Activated T-helper 9 cell treated with anti-CD3 and anti-CD28 coated beads, Interleukin-2, amount 50 U/mL, for 16 hours (primary cell): ENCODE results near the gene HES7.
A peak's percentile ranks its signal among the peaks of the same experiment; 100 is the strongest.

Experiments used
- DNase-seq: peaks from one replicate; pipeline ENCODE4 v3.0.0-alpha.2; 2020; ENCODE audit warnings: low read depth

Gene HES7

DNA sequence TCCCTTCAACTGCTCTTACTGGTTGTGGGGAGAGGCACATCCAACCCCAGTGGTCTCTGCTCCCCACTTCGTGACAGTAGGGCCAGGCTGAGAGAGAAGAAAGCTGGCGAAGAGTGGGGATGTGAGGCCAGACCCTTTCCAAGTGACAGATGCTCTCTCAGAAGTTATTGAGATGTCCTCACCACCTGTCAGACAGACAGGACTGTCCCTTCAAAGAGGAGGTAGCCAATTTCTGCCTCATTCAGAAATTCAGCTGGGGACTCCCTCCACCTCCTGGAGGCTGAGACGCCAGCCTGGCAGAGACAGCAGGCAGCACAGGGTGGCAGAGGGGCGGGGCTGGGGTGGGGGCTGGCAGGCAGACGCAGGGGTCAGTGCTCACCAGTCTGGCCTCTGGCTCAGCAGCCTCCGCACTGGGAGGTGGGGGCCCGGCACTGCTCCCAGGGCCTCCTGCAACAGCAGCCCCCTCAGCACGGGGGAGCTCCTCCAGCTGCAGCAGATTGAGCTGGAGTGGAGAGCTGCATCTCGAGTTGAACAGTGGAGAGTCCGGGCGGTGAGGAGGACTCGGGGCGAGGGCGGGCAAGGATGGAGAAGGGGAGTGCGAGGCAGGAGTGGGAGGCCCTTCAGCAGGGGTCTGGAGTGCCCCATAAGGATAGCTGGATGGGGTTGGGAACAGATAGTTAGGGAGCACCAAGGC is 19.1 kb upstream of the HES7 start:
- no peak for DNase-seq

- DNase-seq, result no peak
Observed at GRCh38 chr17:8142158-8142886, 18.4 kb upstream of the HES7 start.

GRCh38 chr17:8141741-8142140 is 17.8 kb upstream of the HES7 start:
- no peak for DNase-seq

DNA sequence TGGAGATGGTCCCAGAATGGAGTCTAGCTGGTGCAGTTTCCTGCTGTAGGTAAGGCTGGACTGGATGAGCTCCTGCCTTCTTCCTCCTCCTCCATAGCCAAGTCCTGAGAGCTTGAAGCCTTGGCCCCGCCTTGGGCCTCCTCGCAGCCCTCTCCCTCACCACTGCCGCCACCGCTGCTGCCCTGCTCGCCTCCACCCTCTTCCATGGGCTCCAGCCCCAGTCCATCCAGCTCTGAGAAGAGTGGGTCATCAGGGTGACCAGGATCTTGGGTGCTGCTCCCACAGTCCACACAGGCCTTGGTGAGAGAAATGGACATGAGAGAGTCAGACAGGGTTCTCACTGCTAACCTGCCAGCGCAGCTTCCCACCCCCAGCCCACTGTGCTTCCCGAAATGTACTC is 17.1 kb upstream of the HES7 start:
- DNase-seq, result no peak

DNA sequence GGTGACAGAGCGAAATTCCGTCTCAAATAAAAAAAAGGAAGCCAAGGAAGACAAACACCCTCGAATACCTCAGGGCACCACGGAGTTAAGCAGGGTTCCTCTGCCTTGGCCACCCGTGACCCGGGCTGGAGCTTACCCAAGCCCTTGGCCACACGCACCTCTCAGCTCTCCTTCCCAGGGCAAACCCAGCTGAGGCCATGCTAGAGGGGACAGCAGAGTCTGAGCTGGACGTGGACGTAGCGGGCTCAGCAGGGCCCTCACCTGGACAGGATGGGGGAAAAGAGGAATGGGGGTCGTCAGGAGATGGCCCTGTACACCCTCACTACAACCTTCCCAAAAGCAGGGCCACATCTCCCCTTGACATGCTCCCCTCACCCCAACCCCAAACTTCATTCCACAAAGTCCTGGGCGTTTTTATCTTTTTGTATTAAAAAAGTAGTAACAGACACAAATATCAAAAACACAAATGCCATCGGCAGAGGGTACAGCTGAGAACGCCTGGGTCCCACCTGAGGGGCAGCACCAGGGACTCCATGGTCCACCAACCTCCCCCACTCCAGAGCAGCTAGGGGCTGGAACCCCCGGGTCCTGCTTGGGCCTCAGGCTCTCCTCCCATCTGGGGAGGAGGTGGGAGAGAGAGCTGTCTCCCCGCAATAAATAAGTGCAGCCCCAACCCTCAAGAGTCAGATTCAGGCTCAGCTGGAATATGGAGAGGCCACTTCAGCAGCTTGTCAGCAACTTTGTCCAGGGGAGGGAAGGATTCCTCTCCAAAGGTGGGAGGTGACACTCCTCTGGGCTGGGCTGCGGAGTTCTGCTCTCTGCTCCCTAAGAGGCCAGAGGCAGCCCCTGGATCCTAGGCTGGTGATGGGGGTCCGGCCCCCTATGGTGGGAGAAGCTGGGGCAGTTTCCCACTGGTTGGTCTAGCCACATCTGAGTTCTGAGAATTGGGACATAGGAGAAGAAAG is 16.4 kb upstream of the HES7 start:
- no peak for DNase-seq

DNA sequence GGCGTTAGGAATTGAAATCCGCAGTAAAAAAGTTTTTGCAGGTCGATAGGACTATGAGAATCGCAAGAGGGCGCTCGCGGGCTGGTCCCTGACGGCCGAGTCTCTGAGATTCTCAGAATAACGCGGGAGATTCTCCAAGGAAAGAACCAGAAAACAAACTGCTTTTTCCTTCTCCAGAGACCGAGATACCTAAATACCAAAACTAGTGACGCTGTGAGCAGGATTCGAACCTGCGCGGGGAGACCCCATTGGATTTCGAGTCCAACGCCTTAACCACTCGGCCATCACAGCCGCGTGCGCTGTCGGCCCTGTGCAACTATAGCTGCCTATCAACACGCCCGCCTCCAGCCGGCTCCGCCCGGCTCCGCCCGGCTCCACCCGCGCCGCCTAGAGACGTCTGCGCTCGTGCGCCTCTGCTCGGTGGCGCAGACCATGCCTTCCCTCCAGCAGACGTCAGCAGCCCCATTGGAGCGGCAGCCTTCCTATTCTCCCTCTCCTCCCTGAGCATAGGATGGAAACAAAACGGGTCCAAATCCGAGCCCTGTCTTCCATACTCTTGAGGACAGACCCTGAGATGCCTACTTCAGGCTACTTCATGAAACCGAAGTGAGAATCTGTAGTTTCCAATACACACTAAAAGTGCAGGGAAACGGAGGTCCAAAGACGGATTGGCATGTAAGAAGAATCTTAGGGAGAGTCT is 14.9 kb upstream of the HES7 start:
- peak; percentile 91 for DNase-seq

GRCh38 chr17:8138374-8138671 is 14.4 kb upstream of the HES7 start:
- DNase-seq, result no peak

GRCh38 chr17:8137645-8138373 is 13.9 kb upstream of the HES7 start:
- no peak for DNase-seq

DNA sequence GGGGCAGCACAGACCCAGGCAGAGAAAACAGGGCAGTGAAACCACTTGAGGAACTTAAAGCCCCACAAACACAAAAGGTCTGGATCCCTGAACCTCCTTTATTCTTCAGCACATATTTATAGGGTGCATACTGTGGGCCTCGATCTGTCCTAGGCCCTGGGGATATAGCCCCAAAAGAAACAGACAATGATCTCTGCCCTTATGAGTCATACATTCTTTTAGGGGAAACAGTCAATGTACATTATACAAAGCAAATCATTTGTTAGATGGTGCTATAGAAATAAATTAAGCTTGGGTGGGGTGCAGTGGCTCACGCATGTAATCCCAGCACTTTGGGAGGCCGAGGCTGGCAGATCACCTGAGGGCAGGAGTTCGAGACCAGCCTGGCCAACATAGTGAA is 10.0 kb upstream of the HES7 start:
- DNase-seq, result no peak

- DNase-seq, result no peak
Observed at GRCh38 chr17:8133399-8133798, 9.5 kb upstream of the HES7 start.

DNA sequence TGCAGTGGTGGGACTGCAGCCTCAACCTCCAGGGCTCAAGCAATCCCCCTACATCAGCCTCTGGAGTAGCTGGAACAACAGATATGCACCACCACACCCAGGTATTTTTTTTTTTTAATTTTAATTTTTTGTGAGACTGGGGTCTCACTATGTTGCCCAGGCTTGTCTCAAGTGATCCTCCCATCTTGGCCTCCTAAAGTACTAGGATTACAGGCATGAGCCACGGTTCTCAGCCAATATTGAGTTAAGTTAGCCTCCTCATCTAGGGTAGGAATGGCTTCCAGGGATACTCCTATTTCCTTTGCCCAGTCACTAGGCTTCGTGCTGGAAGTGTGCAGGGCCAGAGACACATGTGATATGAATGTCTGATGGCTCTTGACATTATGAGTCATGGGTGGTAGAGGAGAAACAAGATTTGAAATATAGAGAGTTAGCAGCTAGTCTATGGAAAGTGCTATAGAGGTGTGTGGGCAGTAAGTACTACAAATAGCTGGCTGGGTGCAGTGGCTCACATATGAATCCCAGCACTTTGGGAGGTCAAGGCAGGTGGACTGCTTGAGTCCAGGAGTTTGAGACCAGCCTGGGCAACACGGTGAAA is 8.0 kb upstream of the HES7 start:
- DNase-seq, result no peak

DNA sequence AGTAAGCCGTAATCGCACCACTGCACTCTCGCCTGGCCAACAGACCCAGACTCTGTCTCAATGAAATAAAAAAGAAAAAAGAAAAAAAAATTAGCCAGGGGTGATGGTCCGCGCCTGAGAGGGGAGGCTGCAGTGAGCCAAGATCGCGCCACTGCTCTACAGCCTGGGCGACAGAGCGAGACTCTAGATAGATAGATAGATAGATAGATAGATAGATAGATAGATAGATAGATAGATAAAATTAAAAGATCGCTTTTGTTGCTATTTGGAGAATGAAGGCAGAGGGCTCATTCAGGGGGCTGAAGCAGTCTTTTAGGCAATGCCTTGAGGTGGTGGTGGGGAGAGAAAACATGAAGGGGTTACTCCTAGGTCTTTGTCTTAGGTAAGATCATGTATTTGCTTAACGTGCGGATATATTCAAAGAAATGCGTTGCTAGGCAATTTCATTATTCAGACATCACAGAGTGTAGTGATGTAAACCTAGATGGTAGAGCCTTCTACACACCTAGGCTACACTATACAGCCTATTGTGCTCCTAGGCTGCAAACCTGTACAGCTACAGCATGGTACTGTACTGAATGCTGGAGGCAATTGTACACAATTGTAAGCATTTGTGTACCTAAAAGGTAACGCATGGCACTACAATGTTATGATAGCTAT is 4.3 kb upstream of the HES7 start:
- DNase-seq, result no peak

- DNase-seq, result no peak
Observed at GRCh38 chr17:8126491-8127066, 2.7 kb upstream of the HES7 start.

DNA sequence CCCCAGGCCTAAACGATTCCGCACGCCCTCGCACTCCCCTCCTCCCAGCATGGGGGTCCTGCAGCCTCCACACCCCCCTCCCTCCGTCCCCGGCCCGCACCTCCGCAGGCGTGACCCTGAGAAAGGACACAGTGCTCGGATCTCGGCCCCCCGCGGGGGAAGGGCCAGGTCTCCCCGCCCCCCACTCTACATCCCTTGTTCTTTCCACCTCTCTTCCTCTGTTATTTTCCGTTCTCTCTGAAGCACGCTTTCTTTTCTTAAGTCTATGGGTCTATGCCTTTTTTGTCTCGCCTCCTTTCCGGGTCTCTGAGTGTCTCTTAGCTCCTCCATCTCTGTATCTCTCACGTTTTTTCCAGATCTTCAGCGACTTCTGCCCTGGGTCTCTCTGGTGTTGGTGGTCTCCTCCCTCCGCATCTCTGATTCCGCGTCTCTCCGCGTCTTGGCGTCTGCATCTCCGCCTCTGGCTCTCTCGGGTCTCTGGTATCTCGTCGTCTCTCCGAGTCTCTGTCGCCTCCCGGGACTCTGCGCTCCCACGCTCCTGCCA is 2.1 kb upstream of the HES7 start:
- no peak for DNase-seq

DNA sequence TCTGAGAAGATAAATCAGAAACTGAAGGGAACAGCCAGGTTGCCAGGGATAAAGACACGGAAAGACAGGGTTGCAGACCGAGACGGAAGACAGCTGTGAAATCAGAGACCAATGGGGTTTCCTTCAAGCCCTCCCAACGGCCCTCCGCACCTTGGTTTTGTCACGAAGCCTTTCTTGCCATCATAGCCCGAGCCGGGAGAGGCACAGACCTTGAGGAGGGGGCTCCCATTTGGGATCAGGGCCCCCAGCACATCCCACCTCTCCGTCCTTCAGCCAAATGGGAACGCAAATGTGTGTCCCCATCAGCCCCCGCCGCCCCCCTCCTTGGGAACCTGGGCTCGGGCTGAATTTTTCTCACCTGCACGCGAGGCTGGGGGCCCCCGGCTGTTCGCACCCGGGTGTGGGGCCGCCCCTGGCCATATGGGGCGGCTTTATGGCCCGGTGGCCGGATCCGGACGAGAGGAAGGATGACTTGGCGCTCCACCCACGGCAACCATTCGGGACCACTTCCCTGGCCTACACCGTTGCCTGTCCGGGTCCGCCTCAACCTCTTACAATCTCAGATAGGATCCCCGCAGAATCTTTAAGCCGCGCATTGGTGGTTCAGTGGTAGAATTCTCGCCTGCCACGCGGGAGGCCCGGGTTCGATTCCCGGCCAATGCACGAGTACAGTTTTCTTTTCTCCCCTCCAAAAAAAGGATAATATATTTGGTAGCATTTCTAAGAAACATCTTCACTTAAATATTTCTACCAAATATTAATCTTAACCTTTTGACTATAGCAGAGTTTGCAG is 1.4 kb upstream of the HES7 start:
- DNase-seq, result peak; percentile 80

DNA sequence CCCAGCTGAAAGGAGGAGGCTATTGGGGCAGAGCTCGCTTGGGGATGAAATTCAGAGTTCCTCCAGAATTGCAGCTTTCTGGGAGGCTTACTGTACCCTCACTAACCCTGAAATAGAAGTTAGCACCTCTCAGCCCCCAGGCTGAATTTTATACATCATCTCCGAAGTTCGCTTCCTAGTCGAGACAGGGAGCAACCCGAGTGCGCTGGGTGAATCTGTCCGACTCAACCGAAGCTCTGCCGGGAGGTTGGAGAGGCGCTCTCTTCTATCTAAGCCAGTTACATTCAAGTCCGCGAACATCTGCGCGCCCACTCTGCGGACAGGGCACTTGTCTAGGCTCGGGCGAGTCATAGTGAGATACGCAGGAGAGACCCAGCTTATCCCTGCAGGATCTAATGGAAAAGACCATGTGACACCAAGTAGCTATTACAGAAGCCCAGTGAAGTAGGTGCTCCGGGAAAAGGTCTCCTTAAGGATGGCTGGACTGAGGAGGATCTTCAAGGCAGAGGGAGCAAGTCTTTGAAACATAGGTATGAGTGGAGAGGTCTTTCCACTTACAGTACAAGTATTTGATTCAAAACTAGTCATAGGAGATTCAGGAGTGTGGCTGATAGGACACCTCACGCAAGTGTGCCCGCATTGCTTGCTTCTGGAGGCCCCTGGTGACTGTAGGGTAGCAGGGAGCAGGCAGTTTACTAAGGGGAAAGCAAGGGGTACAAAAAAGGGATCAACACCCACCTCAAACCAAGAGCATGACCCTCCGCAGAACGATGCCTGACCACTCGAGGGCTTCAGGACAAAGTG is 646 bp upstream of the HES7 start:
- no peak for DNase-seq

DNA sequence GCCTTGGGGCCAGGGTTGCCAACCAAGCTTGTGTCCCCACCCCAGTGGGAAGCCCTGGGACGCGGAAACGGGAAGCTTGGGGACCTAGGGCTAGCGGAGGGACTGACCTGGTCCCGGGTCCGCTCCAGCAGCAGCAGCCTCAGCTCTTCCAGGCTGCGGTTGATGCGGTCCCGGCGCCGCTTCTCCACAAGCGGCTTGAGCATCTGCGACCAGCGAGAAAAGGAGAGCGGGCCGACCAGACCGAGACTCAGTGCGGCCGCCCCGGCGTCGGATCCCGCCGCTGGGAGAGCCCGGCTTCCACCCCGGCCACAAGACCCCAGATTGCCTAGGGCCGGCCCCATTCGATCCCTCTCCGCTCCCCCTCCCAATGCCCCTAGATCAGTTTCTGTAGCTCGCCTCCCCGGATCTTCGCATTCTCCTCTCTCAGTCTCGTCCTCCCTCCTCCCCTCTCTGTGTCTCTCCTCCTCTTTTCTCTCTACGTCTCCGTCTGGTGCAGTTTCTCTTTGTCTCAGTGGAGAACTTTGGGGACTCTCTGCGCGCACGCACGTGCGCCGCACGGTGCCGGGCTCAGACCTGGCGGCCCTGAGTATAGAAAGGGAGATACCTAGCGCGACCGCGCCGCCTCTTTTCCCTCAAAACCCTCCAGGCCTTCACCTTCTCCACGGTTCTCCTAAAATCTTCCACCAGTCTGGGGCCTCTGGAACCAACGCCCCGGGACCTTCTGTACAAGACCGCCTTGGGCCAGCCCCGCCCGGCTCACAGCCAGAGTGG is 797 bp downstream of the HES7 start:
- DNase-seq, result no peak
